Left ventricle myocardium inferior (tissue), 1 donor: ENCODE results near the gene SORCS2. TPM values are rescaled to one million over a fixed set of nuclear protein-coding genes. Genes with fewer than 3 reads are reported as not detected.
A peak's percentile ranks its signal among the peaks of the same experiment; 100 is the strongest.

Source experiments
- DNase-seq: peaks from one replicate; pipeline ENCODE4 v3.0.0-alpha.2; 2020
- H3K27ac ChIP-seq: fragments of 200-600 bp; replicated peaks from 2 replicates; pipeline ENCODE4 v1.8.0; 2021
- H3K27me3 ChIP-seq: fragments of 200-600 bp; 2 replicates; pipeline ENCODE4 v1.8.0; 2021; ENCODE audit warnings: low read depth
- H3K36me3 ChIP-seq: fragments of 200-600 bp; 2 replicates; pipeline ENCODE4 v1.8.0; 2021
- H3K4me1 ChIP-seq: fragments of 200-600 bp; 2 replicates; pipeline ENCODE4 v1.8.0; 2021
- H3K4me3 ChIP-seq: fragments of 200-600 bp; 2 replicates; pipeline ENCODE4 v1.8.0; 2021; ENCODE audit warnings: mild to moderate bottlenecking, moderate library complexity
- H3K9me3 ChIP-seq: fragments of 200-600 bp; replicated peaks from 2 replicates; pipeline ENCODE4 v1.8.0; 2021
- CTCF ChIP-seq: fragments of 200-600 bp; IDR thresholded peaks from 2 replicates; pipeline ENCODE4 v1.8.0; 2021; ENCODE audit warnings: antibody characterized with exemption, mild to moderate bottlenecking, borderline replicate concordance
- intact Hi-C: fragments of 100-400 bp; cut with micrococcal nuclease; formaldehyde crosslinking; loops from one replicate; pipeline ENCODE4 v1.11.0; 2022
- total RNA-seq: library from RNA; stranded (reverse); fragmentation: NEBNext Ultra II Directional; extraction: Animal tissue kit (Norgen Biotek cat#: 25700); gene quantifications from one replicate; pipeline ENCODE4 v1.2.1, GENCODE V29; 2021
- donor health status: DM: no; HTN: yes; CAD: no; lungs with severe emphysema.

The SORCS2 gene
- total RNA-seq, 1 donor from 2014 or later: 1.2 TPM

GRCh38 chr4:7772711-7773385 is 580.5 kb downstream of the SORCS2 start:
- no peaks in the 10 kb centered on the region for H3K27me3 ChIP-seq
- H3K36me3 ChIP-seq: peaks cover 38% of the 10 kb centered on the region
- H3K9me3 ChIP-seq: no peaks in the 10 kb centered on the region
- H3K4me1 ChIP-seq: peaks cover 14% of the 10 kb centered on the region
- intact Hi-C loops: no loop called here
- peak; percentile 57 for DNase-seq
- no peak overlapping the region for H3K4me3 ChIP-seq
- peak overlapping the region; percentile 33 for H3K27ac ChIP-seq
- TF ChIP-seq CTCF: no peak

GRCh38 chr4:7773401-7774180 is 581.3 kb downstream of the SORCS2 start:
- intact Hi-C loops: no loop called here
- Histone ChIP-seq H3K27ac (peak overlapping the region; percentile 33), H3K4me3 (no peak overlapping the region), H3K36me3 (peaks cover 35% of the 10 kb centered on the region), H3K27me3 (no peaks in the 10 kb centered on the region), H3K4me1 (peaks cover 14% of the 10 kb centered on the region), H3K9me3 (no peaks in the 10 kb centered on the region)
- DNase-seq: no peak
- no peak for TF ChIP-seq CTCF

GRCh38 chr4:7774301-7775294 is 582.3 kb downstream of the SORCS2 start:
- no peak for DNase-seq
- no peak overlapping the region for H3K27ac ChIP-seq
- intact Hi-C loops: no loop called here
- H3K36me3 ChIP-seq: peaks cover 25% of the 10 kb centered on the region
- H3K4me1 ChIP-seq: peaks cover 13% of the 10 kb centered on the region
- TF ChIP-seq CTCF: no peak
- no peaks in the 10 kb centered on the region for H3K27me3 ChIP-seq
- no peak overlapping the region for H3K4me3 ChIP-seq
- H3K9me3 ChIP-seq: no peaks in the 10 kb centered on the region

GRCh38 chr4:7775396-7775795 is 583.1 kb downstream of the SORCS2 start:
- H3K27ac ChIP-seq: no peak overlapping the region
- peaks cover 9% of the 10 kb centered on the region for H3K4me1 ChIP-seq
- H3K36me3 ChIP-seq: peaks cover 24% of the 10 kb centered on the region
- intact Hi-C loops: no loop called here
- no peaks in the 10 kb centered on the region for H3K9me3 ChIP-seq
- H3K4me3 ChIP-seq: no peak overlapping the region
- no peak for TF ChIP-seq CTCF
- DNase-seq: no peak
- no peaks in the 10 kb centered on the region for H3K27me3 ChIP-seq

- no peaks in the 10 kb centered on the region for H3K9me3 ChIP-seq
- intact Hi-C loops: no loop called here
- TF ChIP-seq CTCF: no peak
- H3K4me1 ChIP-seq: peaks cover 24% of the 10 kb centered on the region
- peaks cover 17% of the 10 kb centered on the region for H3K36me3 ChIP-seq
- H3K27ac ChIP-seq: no peak overlapping the region
- no peak for DNase-seq
- H3K27me3 ChIP-seq: no peaks in the 10 kb centered on the region
- no peak overlapping the region for H3K4me3 ChIP-seq
Measured at GRCh38 chr4:7777017-7777710, 584.8 kb downstream of the SORCS2 start.
